GM10248 (cell line): ENCODE data around the gene DOHH.

Experiments
- CTCF ChIA-PET: fragments of 300-600 bp; sonication (Branson Sonifier 250); formaldehyde crosslinking; extraction: SDS; loops from one replicate; lab custom pipeline; 2021; ENCODE audit warnings: antibody characterized with exemption; lab: Yijun Ruan, JAX
- POLR2A ChIA-PET: fragments of 350-650 bp; sonication (Branson Sonifier 250); formaldehyde crosslinking; extraction: SDS; loops from one replicate; lab custom pipeline; 2020; ENCODE audit warnings: antibody characterized with exemption; lab: Yijun Ruan, JAX
- DNase-seq: peaks from one replicate; pipeline ENCODE4 v3.0.0; 2012; ENCODE audit errors: extremely low spot score
- CTCF ChIP-seq: IDR thresholded peaks from 2 replicates; pipeline ENCODE4 v1.5.1; 2012; ENCODE audit warnings: mild to moderate bottlenecking, low read depth; ENCODE audit errors: extremely low read depth, missing control alignments, control extremely low read depth

The DOHH gene

GRCh38 chr19:3469638-3470499, 30.6 kb downstream of the DOHH start:
- ChIA-PET POLR2A (interaction anchor here (0.6 kb wide), 1 partner anchor 1152 kb away, joined by 3 read pairs; no protein-coding TSS in a partner anchor), CTCF (interaction anchor here (0.8 to 2.5 kb wide), 15 partner anchors 15 to 209 kb away, joined by 3 to 20 read pairs (median 3); no protein-coding TSS in a partner anchor)
- TF ChIP-seq CTCF: no peak
- DNase-seq: no peak

DNA sequence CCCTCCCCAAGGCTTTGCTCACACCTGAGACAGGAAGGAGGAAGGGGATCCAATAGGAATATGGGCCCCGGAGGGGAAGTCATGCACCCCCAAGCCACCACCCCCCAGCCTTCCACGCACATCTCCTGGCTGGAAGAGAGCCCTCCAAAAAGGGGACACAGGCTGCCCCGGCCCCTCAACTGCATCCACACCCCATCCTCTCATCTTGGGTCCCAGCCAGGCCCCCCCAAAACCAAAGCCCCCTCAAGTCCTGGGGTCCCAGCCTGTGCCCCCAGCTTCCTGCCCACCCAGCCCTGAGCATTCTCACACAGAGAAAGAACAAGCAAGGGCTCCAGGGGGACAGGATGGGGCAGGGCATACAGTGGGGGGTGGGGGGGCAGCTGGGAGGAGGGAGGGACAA, 32.3 kb downstream of the DOHH start:
- DNase-seq: no peak
- ChIA-PET POLR2A (no interaction called here), CTCF (interaction anchor here (0.6 kb wide), 1 partner anchor 151 kb away, joined by 3 read pairs; no protein-coding TSS in a partner anchor)
- TF ChIP-seq CTCF: no peak

GRCh38 chr19:3467437-3468198, 32.9 kb downstream of the DOHH start:
- no peak for TF ChIP-seq CTCF
- DNase-seq: no peak
- CTCF ChIA-PET: interaction anchor here (0.6 kb wide), 1 partner anchor 150 kb away, joined by 3 read pairs; no protein-coding TSS in a partner anchor
- POLR2A ChIA-PET: no interaction called here

GRCh38 chr19:3466635-3467034, 33.8 kb downstream of the DOHH start:
- ChIA-PET POLR2A (interaction anchor here (0.5 to 0.6 kb wide), 2 partner anchors 17 to 36 kb away, joined by 3 to 6 read pairs; no protein-coding TSS in a partner anchor), CTCF (interaction anchor here (1.0 kb wide), 1 partner anchor 37 kb away, joined by 3 read pairs; no protein-coding TSS in a partner anchor)
- no peak for DNase-seq

DNA sequence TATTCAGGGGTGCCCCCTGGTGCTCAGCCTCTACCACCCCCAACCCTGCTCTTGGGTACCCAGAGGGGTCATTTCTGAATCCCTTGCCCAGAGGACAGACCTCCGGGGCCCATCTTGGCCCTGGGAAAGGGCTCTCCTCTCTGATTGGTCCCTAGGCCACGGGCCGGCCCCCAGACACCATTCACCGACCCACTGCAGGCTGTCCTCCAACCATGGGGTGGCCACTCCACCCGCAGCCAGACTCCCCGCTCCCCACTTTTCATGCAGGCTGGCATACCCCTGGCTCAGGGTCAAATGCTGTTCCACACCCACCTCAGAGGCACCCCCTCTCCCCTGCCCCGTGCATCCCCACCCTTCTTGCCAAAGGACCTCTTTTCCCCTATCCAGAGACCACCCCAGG, 34.9 kb downstream of the DOHH start:
- POLR2A ChIA-PET: no interaction called here
- CTCF ChIA-PET: no interaction called here
- no peak for TF ChIP-seq CTCF
- DNase-seq: no peak

More at GRCh38 chr19:3466635-3467034, 33.8 kb downstream of the DOHH start:
- no peak for TF ChIP-seq CTCF
